DND-41 (cell line): ENCODE measurements around the gene RPS13.
A peak's percentile ranks its signal among the peaks of the same experiment; 100 is the strongest.

Source experiments
- ATAC-seq: fragments of 200-7000 bp; cut with Tn5 transposase; 3 replicates; pipeline ENCODE4 v1.9.1; 2021; ENCODE audit warnings: low read depth; ENCODE audit not compliant: insufficient read depth
- DNase-seq: peaks from one replicate; pipeline ENCODE4 v3.0.0-alpha.2; 2020
- H2AFZ ChIP-seq: 2 replicates; pipeline ENCODE4 v1.6.0; 2012; ENCODE audit warnings: low read depth, low read length
- H3K27ac ChIP-seq: 2 replicates; pipeline ENCODE4 v1.5.1; 2012; ENCODE audit warnings: low read length, inconsistent platforms
- H3K27me3 ChIP-seq: fragments of 200-600 bp; sonication (generic); 2 replicates; pipeline ENCODE4 v1.6.0; 2012; ENCODE audit warnings: low read length, mild to moderate bottlenecking, inconsistent platforms; ENCODE audit not compliant: insufficient read depth, poor library complexity
- H3K36me3 ChIP-seq: 2 replicates; pipeline ENCODE4 v1.5.1; 2012; ENCODE audit warnings: low read length, inconsistent platforms; ENCODE audit not compliant: insufficient read depth
- H3K4me1 ChIP-seq: 2 replicates; pipeline ENCODE4 v1.5.1; 2012; ENCODE audit warnings: mild to moderate bottlenecking, low read length; ENCODE audit not compliant: insufficient read depth
- H3K4me2 ChIP-seq: 2 replicates; pipeline ENCODE4 v1.6.0; 2012; ENCODE audit warnings: mild to moderate bottlenecking, moderate library complexity, low read length, inconsistent platforms; ENCODE audit not compliant: insufficient read depth
- H3K4me3 ChIP-seq, 2 experiments: fragments of 200-600 bp in 1 of 2; shearing (Covaris generic) in 1 of 2; 2 replicates each; pipeline ENCODE4 v1.5.1; 2012 to 2016; ENCODE audit warnings: inconsistent platforms in 2 of 2, low read length in 2 of 2, mild to moderate bottlenecking in 2 of 2, low read depth in 1 of 2, moderate library complexity in 1 of 2
- H3K79me2 ChIP-seq: 2 replicates; pipeline ENCODE4 v1.6.0; 2012; ENCODE audit warnings: low read length, inconsistent platforms; ENCODE audit not compliant: insufficient read depth
- H3K9ac ChIP-seq: 2 replicates; pipeline ENCODE4 v1.6.0; 2012; ENCODE audit warnings: low read depth, mild to moderate bottlenecking, inconsistent platforms, low read length, moderate library complexity
- H3K9me3 ChIP-seq: 2 replicates; pipeline ENCODE4 v1.5.1; 2012; ENCODE audit warnings: low read length, moderate library complexity, mild to moderate bottlenecking, inconsistent platforms; ENCODE audit not compliant: insufficient read depth, severe bottlenecking
- H4K20me1 ChIP-seq: 2 replicates; pipeline ENCODE4 v1.6.0; 2012; ENCODE audit warnings: low read length; ENCODE audit not compliant: insufficient read depth
- EZH2 ChIP-seq: IDR thresholded peaks from 3 replicates; pipeline ENCODE4 v1.6.1; 2012; ENCODE audit warnings: borderline replicate concordance, low read depth, mild to moderate bottlenecking, moderate library complexity, low read length, inconsistent platforms; ENCODE audit not compliant: severe bottlenecking
- TF ChIP-seq, protein P1 (sequence below): IDR thresholded peaks from 2 replicates; pipeline ENCODE4 v1.5.1; 2012; ENCODE audit warnings: borderline replicate concordance, low read length, moderate library complexity, mild to moderate bottlenecking; ENCODE audit not compliant: poor library complexity, severe bottlenecking; ENCODE audit errors: extremely low read depth

RPS13 gene

GRCh38 chr11:17076517-17077239 lies 789 bp downstream of the RPS13 start:
- peak overlapping the region; percentile 86 for H2AFZ ChIP-seq
- H3K4me2 ChIP-seq: peak overlapping the region; percentile 78
- peaks cover 44% of the 10 kb centered on the region for H3K79me2 ChIP-seq

DNA sequence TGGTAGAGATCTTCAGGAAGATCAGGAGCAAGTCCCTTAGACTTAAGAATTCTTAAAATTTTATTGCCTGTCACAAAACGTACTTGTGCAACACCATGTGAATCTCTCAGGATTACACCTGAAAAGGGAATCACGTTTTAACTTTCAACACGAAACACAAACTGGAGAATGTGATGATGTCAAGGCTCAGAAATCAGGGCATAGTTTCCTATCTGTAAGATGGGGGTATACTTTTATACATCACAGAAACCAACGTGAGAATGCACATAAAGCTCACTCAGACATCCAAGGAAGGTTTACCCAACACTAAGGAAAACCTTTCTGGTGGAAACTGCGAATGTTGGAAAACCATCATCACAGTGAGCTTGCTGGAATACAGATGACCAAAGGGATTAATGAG lies 2.0 kb downstream of the RPS13 start:
- peaks cover 45% of the 10 kb centered on the region for H3K36me3 ChIP-seq
- ATAC-seq (no peak), DNase-seq (no peak)
- peak overlapping the region in 1 of 2 experiments; percentile 90; a peak in 2 of 4 replicates for H3K4me3 ChIP-seq
- peaks cover 27% of the 10 kb centered on the region; the same call in 1 of the 2 replicates for H4K20me1 ChIP-seq
- H3K27me3 ChIP-seq: no peaks in the 10 kb centered on the region
- H2AFZ ChIP-seq: no peak overlapping the region
- H3K9me3 ChIP-seq: no peaks in the 10 kb centered on the region
- peaks cover 44% of the 10 kb centered on the region for H3K79me2 ChIP-seq
- H3K4me1 ChIP-seq: peaks cover 40% of the 10 kb centered on the region
- TF ChIP-seq EZH2: no peak
- TF ChIP-seq, protein P1, sequence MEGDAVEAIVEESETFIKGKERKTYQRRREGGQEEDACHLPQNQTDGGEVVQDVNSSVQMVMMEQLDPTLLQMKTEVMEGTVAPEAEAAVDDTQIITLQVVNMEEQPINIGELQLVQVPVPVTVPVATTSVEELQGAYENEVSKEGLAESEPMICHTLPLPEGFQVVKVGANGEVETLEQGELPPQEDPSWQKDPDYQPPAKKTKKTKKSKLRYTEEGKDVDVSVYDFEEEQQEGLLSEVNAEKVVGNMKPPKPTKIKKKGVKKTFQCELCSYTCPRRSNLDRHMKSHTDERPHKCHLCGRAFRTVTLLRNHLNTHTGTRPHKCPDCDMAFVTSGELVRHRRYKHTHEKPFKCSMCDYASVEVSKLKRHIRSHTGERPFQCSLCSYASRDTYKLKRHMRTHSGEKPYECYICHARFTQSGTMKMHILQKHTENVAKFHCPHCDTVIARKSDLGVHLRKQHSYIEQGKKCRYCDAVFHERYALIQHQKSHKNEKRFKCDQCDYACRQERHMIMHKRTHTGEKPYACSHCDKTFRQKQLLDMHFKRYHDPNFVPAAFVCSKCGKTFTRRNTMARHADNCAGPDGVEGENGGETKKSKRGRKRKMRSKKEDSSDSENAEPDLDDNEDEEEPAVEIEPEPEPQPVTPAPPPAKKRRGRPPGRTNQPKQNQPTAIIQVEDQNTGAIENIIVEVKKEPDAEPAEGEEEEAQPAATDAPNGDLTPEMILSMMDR: no peak
- H3K9ac ChIP-seq: no peak overlapping the region
- H3K27ac ChIP-seq: no peak overlapping the region
- peak overlapping the region; percentile 78 for H3K4me2 ChIP-seq

More at GRCh38 chr11:17076517-17077239, 789 bp downstream of the RPS13 start:
- Histone ChIP-seq H3K4me3 (peak overlapping the region; percentile 87 to 90), H3K4me1 (peaks cover 40% of the 10 kb centered on the region), H3K27ac (peak overlapping the region; percentile 88), H3K9ac (peak overlapping the region; percentile 89), H3K36me3 (peaks cover 45% of the 10 kb centered on the region), H4K20me1 (peaks cover 27% of the 10 kb centered on the region; the same call in 1 of the 2 replicates), H3K9me3 (no peaks in the 10 kb centered on the region), H3K27me3 (no peaks in the 10 kb centered on the region)
- TF ChIP-seq, protein P1: no peak
- no peak for TF ChIP-seq EZH2
- DNase-seq: no peak
- no peak for ATAC-seq

DNA sequence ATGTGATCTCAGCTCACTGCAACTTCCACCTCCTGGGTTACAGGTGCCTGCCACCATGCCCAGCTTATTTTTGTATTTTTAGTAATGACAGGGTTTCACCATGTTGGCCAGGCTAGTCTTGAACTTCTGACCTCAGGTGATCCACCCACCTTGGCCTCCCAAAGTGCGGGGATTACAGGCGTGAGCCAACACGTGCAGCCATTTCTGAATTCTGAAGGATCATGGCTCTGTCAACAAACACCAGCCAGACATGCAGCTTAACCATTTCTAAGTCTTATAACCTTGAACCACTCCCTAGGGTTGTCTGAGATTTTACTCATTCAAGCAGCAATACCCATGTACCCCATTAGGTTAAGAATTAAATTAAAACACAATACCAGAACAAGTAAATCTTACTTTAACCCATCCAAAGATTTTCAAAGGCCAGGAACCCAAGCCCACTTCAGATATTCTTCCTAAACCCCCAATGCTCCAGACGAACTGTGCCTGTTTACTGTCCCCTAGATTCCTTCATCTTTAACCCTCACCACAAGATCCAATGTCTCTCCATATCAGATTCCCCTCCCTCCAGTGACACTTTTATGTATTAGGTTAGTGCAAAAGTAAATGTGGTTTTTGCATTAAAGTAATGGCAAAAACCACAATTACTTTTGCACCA lies 4.0 kb downstream of the RPS13 start:
- Histone ChIP-seq H2AFZ (no peak overlapping the region), H3K79me2 (peaks cover 39% of the 10 kb centered on the region), H3K27ac (no peak overlapping the region), H3K36me3 (peaks cover 45% of the 10 kb centered on the region), H3K9me3 (no peaks in the 10 kb centered on the region), H3K4me2 (no peak overlapping the region), H3K27me3 (no peaks in the 10 kb centered on the region), H3K4me3 (no peak overlapping the region), H4K20me1 (peaks cover 27% of the 10 kb centered on the region; the same call in 1 of the 2 replicates), H3K4me1 (peaks cover 28% of the 10 kb centered on the region), H3K9ac (no peak overlapping the region)
- TF ChIP-seq, protein P1: no peak
- no peak for TF ChIP-seq EZH2
- no peak for ATAC-seq
- no peak for DNase-seq
